ENCODE measurements around the gene PSMA3. TPM values are rescaled to one million over a fixed set of nuclear protein-coding genes. Genes with fewer than 3 reads are reported as not detected.

PSMA3 gene
- total RNA-seq, 6 experiments from 2014 or later, result 158 to 210 (median 187) TPM

- peaks cover 17% of the 10 kb centered on the region for H3K4me1 Mint-ChIP-seq (ENCODE audit: low read depth)
- DNase-seq, result no peak
- TF ChIP-seq CTCF (IDR thresholded peaks at IDR 0.05), result no peak
- no peak overlapping the region for H3K4me3 Mint-ChIP-seq
- H3K36me3 Mint-ChIP-seq (ENCODE audit: low read depth), result peaks cover 11% of the 10 kb centered on the region
- H3K27me3 Mint-ChIP-seq (ENCODE audit: insufficient read depth), result peaks cover 2% of the 10 kb centered on the region
- H3K9me3 Mint-ChIP-seq, result no peaks in the 10 kb centered on the region
- no peak overlapping the region for H3K27ac Mint-ChIP-seq
Measured at GRCh38 chr14:58238252-58239243, 6.1 kb upstream of the PSMA3 start.

GRCh38 chr14:58239244-58240195 lies 5.1 kb upstream of the PSMA3 start:
- DNase-seq, result peak; percentile 58

GRCh38 chr14:58243790-58244555 lies 670 bp upstream of the PSMA3 start:
- Mint-ChIP-seq H3K4me1 (ENCODE audit: low read depth) (peaks cover 46% of the 10 kb centered on the region), H3K4me3 (peak overlapping the region; percentile 96), H3K9me3 (no peaks in the 10 kb centered on the region), H3K27ac (peak overlapping the region; percentile 99), H3K36me3 (ENCODE audit: low read depth) (peaks cover 17% of the 10 kb centered on the region), H3K27me3 (ENCODE audit: insufficient read depth) (peaks cover 2% of the 10 kb centered on the region)
- no peak for TF ChIP-seq CTCF (IDR thresholded peaks at IDR 0.05)
- DNase-seq, result no peak

More at GRCh38 chr14:58239244-58240195, 5.1 kb upstream of the PSMA3 start:
- Mint-ChIP-seq H3K4me1 (ENCODE audit: low read depth) (peaks cover 23% of the 10 kb centered on the region), H3K9me3 (no peaks in the 10 kb centered on the region), H3K27ac (no peak overlapping the region), H3K4me3 (no peak overlapping the region), H3K36me3 (ENCODE audit: low read depth) (peaks cover 11% of the 10 kb centered on the region), H3K27me3 (ENCODE audit: insufficient read depth) (peaks cover 2% of the 10 kb centered on the region)
- TF ChIP-seq CTCF (IDR thresholded peaks at IDR 0.05), result no peak

- H3K9me3 Mint-ChIP-seq, result no peaks in the 10 kb centered on the region
- H3K4me3 Mint-ChIP-seq, result peak overlapping the region; percentile 96
- H3K4me1 Mint-ChIP-seq (ENCODE audit: low read depth), result peaks cover 47% of the 10 kb centered on the region
- peak overlapping the region; percentile 99 for H3K27ac Mint-ChIP-seq
- DNase-seq, result no peak
- no peak for TF ChIP-seq CTCF (IDR thresholded peaks at IDR 0.05)
- no peaks in the 10 kb centered on the region for H3K27me3 Mint-ChIP-seq (ENCODE audit: insufficient read depth)
- peaks cover 21% of the 10 kb centered on the region for H3K36me3 Mint-ChIP-seq (ENCODE audit: low read depth)
Measured at GRCh38 chr14:58245562-58245961, 919 bp downstream of the PSMA3 start.

GRCh38 chr14:58249611-58250010 lies 5.0 kb downstream of the PSMA3 start:
- no peak overlapping the region for H3K27ac Mint-ChIP-seq
- H3K4me1 Mint-ChIP-seq (ENCODE audit: low read depth), result peaks cover 41% of the 10 kb centered on the region
- DNase-seq, result no peak
- H3K27me3 Mint-ChIP-seq (ENCODE audit: insufficient read depth), result no peaks in the 10 kb centered on the region
- H3K4me3 Mint-ChIP-seq, result no peak overlapping the region
- peaks cover 41% of the 10 kb centered on the region for H3K36me3 Mint-ChIP-seq (ENCODE audit: low read depth)
- no peak for TF ChIP-seq CTCF (IDR thresholded peaks at IDR 0.05)
- no peaks in the 10 kb centered on the region for H3K9me3 Mint-ChIP-seq
